GM21447 (cell line): ENCODE measurements around the gene CHST7.

Experiments used
- ATAC-seq: cut with Tn5 transposase; IDR thresholded peaks from one replicate; pipeline ENCODE4 v1.9.1; 2021; ENCODE audit not compliant: unreplicated experiment

CHST7 gene

DNA sequence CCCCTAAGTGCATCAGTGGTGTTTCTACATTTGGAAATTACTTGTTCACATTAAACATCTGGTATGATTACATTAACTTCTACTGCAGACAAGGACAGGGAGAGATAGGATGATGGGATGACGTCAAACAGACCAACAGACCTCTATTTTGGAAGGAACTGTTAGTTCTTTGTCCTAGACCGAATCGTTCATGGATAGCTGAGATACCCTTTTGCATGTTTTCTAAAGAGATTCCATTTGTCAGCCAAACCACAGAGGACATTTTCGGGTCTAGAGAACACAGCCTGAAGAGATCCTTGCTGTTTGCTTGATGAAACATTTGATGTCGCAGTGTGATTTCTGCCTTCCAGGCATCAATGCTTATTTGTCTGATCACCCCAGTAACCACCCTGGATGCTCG is 27.7 kb downstream of the CHST7 start:
- no peak for ATAC-seq

DNA sequence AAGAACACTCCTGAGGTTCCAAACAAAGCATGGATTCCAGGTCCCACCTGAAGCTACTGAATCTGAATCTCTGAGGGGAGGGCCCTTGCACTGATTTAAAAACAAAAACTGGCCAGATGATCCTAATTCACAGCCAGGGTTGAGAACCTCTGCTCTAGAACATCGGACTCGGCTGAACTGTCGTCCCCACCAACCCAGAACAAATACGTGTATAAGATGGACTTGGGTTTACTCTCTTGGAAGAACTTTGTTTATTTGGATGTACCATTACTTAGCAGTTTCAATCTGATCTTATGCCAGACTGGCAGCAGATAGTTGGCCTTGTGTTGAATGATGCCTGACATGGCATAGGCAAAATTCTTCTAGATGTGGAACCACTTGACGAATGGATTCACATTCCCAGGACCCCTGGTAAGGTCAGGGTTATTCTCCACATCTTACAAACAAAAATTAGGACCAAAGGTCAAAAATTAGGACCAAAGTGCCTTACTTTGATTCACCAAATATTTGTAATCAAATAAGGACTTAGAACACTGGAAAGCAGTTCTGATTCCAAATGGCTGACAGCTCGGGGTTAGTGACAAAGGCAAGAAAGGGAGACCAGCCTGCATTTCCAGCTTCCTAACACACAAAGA is 29.0 kb downstream of the CHST7 start:
- no peak for ATAC-seq

DNA sequence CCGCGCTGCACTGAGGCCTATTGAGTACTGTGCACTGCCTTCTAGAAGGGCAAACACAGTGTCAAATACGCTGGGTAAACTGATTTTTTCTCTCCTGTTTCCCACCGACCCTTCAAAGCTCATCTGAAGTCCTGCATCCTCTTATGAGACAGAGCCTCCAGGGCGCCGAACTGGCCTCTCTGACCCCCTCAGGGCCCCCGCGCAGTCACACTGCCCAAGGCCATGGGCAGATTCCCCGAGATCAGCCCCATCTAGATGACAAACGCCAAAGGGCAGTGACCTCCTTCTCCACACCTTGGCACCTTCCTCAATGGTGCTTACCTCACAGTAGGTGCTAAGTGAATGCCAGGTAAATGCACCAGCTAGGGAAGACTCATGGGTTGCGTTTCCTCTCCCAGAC is 34.4 kb downstream of the CHST7 start:
- no peak for ATAC-seq

DNA sequence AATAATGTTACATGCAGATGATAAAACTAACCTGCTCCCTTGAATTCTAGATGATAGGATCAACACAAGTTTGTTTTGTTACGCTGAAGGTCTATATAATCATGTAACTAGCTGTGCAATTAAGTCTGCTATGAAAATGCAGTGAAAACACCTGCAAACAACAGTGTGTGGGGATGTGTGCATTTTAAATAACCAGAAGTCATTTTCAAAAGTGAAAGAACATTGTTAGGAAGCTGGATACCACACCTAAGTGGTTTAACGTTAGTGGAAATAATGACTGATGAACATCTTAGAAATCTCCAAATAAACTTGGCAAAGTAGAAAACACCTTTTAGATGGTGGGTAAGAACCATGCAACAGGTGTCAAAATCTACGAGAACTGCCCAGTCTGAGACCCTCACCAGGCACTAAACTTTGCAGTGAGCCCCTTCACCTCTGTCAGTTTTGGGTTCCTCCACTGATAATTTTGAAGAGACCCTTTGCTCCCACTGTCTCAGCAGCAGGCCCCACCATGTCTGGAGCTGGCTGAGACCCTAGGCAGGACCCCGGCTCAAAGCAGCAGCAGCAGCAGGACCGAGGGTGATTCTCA is 36.6 kb downstream of the CHST7 start:
- ATAC-seq, result no peak

DNA sequence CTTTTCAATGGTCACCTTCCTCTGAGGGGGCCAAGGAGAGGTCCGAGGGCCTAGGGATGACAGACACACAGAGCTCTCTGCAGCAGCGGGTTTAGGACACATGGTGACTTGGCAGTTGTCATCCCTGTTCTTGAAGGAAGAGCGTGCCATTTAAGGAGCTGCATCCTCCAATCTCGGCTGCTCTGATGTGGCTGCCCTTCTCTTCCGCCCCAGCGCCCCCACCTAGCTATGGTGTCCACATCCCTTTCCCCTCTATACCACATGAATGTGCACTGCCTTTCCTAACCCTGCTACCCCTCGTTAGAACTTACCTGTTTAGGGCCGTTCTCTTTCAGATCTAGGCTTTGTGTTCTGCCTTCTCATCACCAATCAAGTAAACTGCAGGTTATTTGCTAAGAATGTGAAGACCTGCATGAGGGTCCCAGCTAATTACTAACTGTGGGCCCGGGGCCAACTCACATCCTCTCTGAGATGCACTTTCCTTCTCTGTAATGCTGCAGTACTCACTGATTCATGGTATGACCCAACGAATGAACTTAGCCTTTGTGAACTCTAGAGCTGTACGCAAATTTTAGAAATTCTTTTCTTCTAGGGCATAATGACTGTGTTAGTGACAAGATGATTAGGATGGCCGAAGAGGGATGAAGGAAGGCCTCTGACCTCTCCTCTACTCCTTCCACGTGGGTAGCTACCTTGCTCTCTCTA is 38.2 kb downstream of the CHST7 start:
- no peak for ATAC-seq

DNA sequence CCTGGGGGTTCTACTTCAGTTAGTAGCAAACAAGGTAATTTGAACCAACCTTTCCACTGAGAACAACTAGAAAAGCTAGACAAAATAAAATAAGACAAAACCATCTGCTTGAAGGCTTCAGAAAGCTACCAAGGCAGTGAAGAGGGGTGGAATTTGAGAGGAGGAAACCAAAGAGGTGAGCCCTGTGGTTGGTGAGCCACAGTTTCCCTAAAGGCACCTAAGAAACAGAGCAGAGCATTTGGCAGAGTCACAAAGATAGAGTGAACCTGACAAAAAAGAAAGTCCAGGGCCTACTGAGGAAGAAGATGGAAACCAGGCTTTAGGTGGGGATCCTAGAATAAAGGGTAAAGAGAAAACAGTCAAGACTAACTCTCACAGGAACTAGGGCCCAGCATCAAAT is 44.3 kb downstream of the CHST7 start:
- ATAC-seq, result no peak

DNA sequence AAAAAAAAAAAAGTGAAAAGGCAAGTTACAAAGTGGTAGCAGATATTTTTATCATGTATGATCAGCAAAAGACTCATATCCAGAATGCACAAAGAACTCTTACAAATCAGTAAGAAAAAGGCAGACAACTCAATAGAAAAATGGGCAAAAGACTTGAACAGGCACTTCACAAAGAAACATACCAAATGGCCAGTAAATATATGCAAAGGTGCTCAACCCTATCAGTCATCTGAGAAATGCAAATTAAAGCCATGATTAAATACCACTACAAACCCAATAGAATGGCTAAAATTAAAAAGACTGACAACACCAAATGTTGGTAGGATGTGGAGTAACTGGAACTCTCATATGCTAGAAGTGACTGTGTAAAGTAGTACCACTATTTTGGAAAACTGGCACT is 45.4 kb downstream of the CHST7 start:
- no peak for ATAC-seq

DNA sequence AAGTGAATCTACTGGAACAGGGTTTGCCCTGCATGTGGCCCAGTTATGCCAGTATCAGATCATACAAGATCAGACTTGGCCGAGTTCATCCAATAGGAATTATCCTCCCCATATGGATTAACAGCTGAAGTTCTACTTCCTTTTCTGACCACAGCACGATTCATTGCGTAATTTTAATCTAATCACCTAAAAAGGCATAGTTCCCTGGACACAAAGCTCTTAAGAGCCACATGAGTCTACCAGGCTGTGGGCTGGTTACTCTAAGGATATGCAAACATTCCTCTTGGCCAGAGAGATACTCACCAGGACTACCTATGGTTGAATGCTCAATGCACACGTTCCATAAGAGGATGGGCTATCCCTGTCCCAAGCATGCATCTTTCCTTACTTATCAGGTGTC is 46.9 kb downstream of the CHST7 start:
- ATAC-seq, result no peak

DNA sequence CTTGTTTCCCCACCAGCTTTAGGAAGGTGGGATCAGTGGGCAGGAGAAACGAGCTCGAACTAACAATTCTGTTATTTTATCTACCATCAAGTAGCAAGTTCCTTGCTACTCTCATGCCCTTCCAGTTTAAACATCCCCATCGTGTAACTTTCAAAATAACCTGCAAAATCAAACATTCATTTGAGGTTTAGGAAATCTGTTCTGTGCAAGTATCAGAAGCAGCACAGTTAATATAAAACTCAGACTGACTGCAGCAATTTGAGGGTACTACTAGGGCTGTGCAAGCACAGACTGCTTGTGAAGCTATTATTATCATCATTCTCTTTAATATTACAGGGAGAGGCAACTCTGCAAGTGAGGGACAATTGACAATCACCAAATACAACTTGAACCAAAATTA is 48.0 kb downstream of the CHST7 start:
- no peak for ATAC-seq

DNA sequence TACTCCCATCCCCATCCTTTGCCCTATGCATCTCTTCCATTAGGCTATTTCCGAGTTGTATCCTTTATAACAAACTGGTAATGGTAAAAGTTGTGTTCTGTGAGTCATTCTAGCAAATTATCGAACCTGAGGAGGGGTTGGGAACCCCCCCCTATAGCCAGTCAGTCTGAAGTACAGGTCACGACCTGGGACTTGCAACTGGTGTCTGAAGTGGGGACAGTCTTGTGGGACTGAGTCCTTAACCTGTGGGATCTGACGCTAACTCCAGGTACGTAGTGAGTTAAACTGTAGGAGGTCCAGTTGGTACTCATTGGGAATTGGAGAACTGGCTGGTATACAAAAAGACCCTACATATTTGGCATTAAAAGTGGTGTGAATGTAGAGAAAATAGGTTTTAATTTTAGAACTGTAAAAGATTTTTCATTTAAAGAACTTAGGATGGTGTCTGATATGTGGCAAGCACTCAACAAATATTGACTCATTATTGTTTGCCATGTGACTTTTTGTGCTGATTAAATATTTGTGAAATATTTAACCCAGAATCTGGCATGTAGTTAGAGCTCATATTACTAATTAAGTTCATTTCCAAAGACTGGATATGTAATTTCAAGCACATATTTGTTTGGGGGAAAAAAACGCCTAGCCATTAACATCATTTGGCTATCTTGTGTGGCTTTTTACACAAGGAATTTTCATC is 50.7 kb downstream of the CHST7 start:
- ATAC-seq, result no peak

DNA sequence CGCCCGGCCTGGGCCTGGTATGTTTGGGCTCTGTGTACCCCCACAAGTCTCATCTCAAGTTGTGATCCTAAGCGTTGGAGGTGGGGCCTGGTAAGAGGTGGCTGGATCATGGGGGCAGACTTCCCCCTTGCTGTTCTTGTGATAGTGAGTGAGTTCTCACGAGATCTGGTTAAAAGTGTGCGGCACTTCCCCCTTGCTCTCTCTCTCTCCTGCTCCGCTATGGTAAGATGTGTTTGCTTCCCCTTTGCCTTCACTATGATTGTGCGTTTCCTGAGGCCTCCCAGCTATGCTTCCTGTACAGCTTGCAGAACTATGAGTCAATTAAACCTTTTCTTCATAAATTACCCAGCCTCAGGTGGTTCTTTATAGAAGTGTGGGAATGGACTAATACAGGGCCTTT is 53.0 kb downstream of the CHST7 start:
- ATAC-seq, result no peak

DNA sequence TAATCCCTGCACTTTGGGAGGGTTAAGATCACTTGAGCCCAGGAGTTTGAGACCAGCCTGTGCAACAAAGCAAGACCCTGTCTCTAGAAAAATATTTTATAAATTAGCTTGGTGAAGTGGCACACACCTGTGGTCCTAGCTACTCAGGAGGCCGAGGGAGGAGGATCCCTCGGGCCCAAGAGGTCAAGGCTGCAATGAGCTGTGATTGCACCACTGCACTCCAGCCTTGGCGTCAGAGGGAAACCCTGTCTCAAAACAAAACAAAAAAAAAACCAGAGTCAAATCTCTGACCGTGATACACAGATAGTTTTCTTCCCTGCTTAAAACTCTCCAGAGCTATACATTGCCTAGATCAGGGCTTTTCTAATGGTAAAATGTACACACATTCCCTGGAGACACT is 53.5 kb downstream of the CHST7 start:
- ATAC-seq, result no peak

DNA sequence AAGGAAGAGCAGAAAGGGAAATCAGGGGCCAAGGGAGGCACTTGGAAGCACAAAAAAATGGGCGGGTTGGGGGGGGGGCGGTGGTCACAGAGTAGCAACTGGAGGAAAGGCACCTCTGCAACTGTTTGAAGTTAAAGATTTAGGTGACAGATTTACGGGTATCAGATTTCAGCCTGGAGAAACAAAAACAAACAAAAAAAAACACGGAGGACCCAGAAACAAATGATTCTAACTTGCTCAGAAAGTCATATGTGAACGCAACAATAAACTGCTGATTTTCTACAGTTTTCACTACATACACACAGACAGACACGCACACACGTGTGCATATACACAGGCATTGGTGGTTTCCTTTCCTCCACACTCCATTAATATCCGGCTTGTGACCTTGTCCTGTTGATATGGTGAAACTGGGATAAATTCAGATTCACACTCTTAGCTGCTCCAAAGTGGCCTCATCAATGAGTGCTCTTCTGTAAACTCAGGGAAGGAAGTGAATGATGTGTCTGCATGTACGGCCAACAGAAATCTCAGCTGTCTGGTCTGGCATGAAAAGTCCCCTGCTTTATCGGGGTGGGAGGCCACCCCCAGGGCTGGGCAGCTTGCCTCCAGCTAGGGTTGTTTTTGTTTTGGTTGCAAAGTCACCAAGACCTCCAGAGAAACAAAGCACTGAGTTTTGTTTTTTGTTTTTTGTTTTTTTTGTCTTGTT is 54.3 kb downstream of the CHST7 start:
- ATAC-seq, result peak; percentile 12

DNA sequence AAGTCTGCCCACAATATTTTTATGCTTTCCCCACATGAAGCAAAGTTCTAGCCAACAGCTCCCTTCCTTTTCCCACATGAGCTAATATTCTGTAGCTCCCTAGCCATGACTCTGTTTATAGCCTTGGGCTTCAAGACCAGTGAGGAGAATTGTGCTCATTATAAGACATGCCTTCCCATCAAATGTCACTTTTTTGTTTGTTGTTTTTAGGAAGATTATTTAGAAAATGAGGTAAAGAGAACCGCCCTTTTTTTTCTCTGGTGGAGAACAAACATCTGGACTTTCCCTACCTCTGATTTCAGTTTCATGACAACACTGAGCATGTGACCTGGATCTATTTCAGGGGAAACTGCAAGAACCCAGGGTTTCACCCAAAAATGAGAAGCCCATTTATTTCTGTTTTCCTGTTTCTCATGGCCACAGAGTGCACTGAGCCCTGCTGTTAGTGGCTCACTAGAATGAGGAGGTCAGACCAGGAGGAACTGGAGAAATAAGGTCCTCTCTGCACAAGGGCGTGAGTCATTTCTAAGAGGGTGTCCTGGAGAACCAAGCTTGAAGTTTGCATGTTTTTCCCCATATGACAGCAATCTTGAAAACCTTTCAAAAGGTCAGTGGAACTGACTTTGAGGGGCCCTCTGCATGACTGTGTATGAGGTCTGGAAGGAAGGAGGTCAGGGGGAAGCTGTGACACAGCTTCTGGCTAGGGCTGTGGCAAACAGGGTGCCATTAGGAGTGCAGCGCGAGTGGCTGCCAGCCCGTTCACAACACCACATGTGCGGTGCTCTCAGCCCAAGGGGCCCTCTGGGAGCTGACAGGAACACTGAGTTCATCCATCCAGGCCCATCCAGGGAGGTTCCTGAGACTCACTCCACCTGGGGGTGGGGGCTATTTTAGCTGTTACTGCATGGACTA is 55.2 kb downstream of the CHST7 start:
- ATAC-seq, result peak; percentile 90

DNA sequence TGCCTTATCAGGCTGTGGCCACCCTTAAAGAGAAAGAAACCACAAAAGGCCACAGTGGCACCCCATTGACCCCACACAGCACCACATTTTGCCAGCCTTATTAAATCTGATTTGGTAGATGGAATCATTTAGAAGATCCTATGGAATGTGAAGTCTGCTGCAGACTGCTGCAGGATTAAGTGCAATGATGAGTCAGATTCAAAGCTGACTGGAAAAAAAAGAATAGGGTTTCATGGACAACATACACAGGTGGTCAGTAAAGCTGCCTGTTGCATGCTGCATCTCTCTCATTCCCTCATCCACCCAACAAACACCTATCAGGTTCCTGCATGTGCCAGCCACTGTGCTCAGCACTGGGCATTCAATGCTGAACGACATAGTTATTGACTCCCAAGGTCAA is 56.6 kb downstream of the CHST7 start:
- ATAC-seq, result no peak

DNA sequence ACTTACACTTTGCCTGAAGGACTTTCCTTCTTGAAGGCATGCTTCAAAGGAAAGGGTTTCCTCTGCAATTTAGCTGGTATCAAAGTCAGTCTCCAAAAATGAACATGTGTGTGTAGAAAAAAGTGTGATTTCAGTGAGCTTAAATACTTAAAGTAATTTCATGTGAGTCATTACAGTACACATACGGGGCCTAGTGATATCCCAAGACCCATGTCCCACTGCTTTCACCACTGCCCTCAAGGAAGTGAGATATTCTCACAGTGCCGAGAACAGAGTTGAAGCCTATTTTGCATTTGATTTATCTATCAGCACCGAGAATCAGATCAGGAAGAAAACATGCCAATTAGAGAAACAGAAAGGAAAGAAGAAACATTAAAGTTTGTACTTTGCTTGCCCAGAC is 61.0 kb downstream of the CHST7 start:
- no peak for ATAC-seq

DNA sequence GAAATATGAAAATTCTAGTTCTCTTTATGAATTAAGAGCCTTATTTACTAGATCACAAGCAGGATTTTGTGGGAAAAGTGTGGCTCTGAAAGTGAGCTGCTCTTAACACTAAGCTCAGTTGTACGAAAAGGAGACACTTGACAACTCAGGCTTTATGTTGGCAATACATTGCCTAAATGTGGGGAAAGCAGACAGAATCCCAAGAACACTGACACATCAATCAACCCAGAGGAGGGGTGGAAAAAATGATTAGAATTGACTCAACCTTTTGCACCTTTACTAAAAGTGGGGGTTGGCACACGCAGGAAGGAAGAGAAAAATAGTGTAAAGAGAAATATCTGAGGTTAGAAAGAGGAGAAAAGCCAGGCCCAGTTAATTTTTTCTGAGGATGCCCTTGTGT is 61.6 kb downstream of the CHST7 start:
- no peak for ATAC-seq

DNA sequence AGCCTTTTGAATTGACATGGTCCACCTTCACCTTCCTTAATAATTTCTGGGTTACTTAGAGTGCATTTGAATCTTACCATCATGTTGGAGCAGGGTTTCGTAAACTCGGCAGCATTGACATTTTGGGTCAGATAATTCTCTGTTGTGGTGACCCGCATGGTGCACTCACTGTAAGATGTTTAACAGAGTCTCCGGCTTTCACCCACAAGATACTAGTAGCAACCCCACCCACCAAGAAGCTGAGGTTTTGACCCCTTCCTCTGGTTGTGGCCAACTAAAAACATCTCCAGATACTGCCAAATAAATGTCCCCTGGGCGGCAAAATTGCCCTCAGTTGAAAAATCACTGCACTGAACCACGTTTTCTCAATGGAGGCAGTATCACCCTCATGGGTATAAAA is 62.7 kb downstream of the CHST7 start:
- ATAC-seq, result no peak

DNA sequence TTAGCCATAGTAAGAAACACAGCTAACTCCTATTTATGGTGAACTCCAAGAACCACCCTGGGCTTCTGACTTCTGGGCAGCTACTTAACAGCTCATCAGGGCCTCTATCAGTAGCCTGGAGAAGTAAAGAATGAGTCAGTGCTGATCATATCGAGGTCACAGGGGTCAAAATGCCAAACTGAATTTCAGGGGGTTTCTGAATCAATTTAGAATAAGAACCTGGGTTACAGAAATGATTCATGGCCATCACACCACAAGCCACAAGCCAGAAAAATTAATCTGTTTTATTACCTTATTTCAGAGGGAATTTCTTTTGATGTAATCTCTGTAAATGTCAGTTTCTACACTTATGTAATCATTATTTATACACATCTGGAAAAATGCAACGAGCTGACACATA is 64.4 kb downstream of the CHST7 start:
- peak; percentile 52 for ATAC-seq

DNA sequence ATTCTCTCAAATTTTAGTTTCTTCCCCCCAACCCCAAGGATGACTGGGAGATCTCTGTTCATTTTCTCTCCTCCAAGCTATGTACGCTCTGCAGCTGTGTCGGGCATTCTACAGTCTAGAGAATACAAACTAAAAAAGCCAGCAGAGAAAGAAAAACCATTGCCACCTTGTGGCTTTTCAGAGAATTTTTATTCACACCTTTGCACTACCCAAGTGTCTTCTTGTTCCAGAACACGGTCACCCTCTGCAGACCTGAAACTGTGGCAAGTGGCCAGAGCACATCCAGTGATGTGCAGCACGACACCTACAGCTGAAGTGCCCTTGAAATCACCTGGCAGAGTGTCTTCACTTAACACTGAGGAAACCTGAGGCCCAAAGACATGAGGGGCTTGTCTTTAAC is 68.6 kb downstream of the CHST7 start:
- ATAC-seq, result no peak
